Suppressor macrophage (primary cell): ENCODE measurements around the gene CDC45.
A peak's percentile ranks its signal among the peaks of the same experiment; 100 is the strongest.
"Not testable (repeated sequence)": the region's sequence is repeated elsewhere in the genome, so short reads cannot be mapped to it uniquely, and the experiment has no call there.

Experiments used
- DNase-seq, 4 experiments: peaks; one replicate each; pipeline ENCODE4 v3.0.0-alpha.2; 2020 to 2022

CDC45 gene

GRCh38 chr22:19531327-19531726 lies 51.6 kb downstream of the CDC45 start:
- not testable (repeated sequence) for DNase-seq

- DNase-seq, result no peak
Measured at GRCh38 chr22:19533049-19533626, 53.4 kb downstream of the CDC45 start.

- DNase-seq, result no peak
Measured at GRCh38 chr22:19533857-19534256, 54.1 kb downstream of the CDC45 start.

GRCh38 chr22:19535001-19535400 lies 55.3 kb downstream of the CDC45 start:
- DNase-seq, result no peak

GRCh38 chr22:19536564-19536963 lies 56.8 kb downstream of the CDC45 start:
- DNase-seq, result no peak

- DNase-seq, result no peak
Measured at GRCh38 chr22:19537941-19538488, 58.3 kb downstream of the CDC45 start.

GRCh38 chr22:19540394-19540793 lies 60.7 kb downstream of the CDC45 start:
- no peak for DNase-seq

GRCh38 chr22:19543970-19544708 lies 64.4 kb downstream of the CDC45 start:
- no peak for DNase-seq

GRCh38 chr22:19545935-19546207 lies 66.2 kb downstream of the CDC45 start:
- DNase-seq, result no peak

- no peak for DNase-seq
Measured at GRCh38 chr22:19546680-19547079, 67.0 kb downstream of the CDC45 start.

GRCh38 chr22:19547620-19548019 lies 67.9 kb downstream of the CDC45 start:
- DNase-seq, result no peak

- DNase-seq, result not testable (repeated sequence)
Measured at GRCh38 chr22:19548427-19548826, 68.7 kb downstream of the CDC45 start.

GRCh38 chr22:19548964-19549363 lies 69.2 kb downstream of the CDC45 start:
- no peak for DNase-seq

GRCh38 chr22:19549428-19549827 lies 69.7 kb downstream of the CDC45 start:
- no peak for DNase-seq

GRCh38 chr22:19550382-19550781 lies 70.7 kb downstream of the CDC45 start:
- no peak for DNase-seq

GRCh38 chr22:19553201-19553600 lies 73.5 kb downstream of the CDC45 start:
- no peak for DNase-seq

GRCh38 chr22:19554834-19555404 lies 75.2 kb downstream of the CDC45 start:
- DNase-seq, result no peak

GRCh38 chr22:19555651-19556050 lies 75.9 kb downstream of the CDC45 start:
- no peak for DNase-seq

- DNase-seq, result no peak
Measured at GRCh38 chr22:19556963-19557545, 77.3 kb downstream of the CDC45 start.

- DNase-seq, result no peak
Measured at GRCh38 chr22:19559324-19559811, 79.6 kb downstream of the CDC45 start.

GRCh38 chr22:19559956-19560355 lies 80.2 kb downstream of the CDC45 start:
- DNase-seq, result no peak

GRCh38 chr22:19565382-19566278 lies 85.9 kb downstream of the CDC45 start:
- DNase-seq, result peak in 2 of 4 experiments; percentile 11 to 23
